K562 (cell line): ENCODE measurements around the gene CYP4F11. TPM values are rescaled to one million over a fixed set of nuclear protein-coding genes. Genes with fewer than 3 reads are reported as not detected.
A peak's percentile ranks its signal among the peaks of the same experiment; 100 is the strongest.

ENCODE experiments used
- ATAC-seq: fragments of 200-7000 bp; cut with Tn5 transposase; 3 replicates; pipeline ENCODE4 v1.9.1; 2020; ENCODE audit warnings: moderate library complexity
- BruUV-seq: library from RNA; stranded (reverse); fragments of 400-500 nt; replicated peaks from 2 replicates; lab custom pipeline; 2021; lab: Mats Ljungman, UMichigan
- CTCF ChIA-PET: fragments of 300-600 bp; formaldehyde crosslinking; extraction: SDS; loops from one replicate; lab custom pipeline; 2021; ENCODE audit warnings: low intra/inter-chr PET ratio; lab: Yijun Ruan, JAX
- POLR2A ChIA-PET: fragments of 300-600, 350-650 bp; sonication (Branson Sonifier 250); formaldehyde crosslinking; extraction: SDS; loops from one replicate; lab custom pipeline; 2021; ENCODE audit warnings: antibody characterized with exemption, inconsistent platforms; lab: Yijun Ruan, JAX
- DNase-seq, 4 experiments: peaks; one replicate each; pipeline versions ENCODE4 v3.0.0 to v3.0.0-alpha.2; 2011 to 2018; ENCODE audit warnings: low spot score in 3 of 4, mixed read lengths in 3 of 4; ENCODE audit errors: extremely low read depth in 1 of 4
- FAIRE-seq: peaks from 2 replicates; lab custom pipeline; 2011; peaks lifted over from hg19 to GRCh38; lab: Jason Lieb, UNC
- H2AFZ ChIP-seq: 2 replicates; pipeline ENCODE4 v1.6.0; 2011; ENCODE audit warnings: low read depth, low read length, control low read depth, inconsistent platforms
- H3K27ac ChIP-seq: fragments of 200-600 bp; 3 replicates; pipeline ENCODE4 v1.8.0; 2011; ENCODE audit warnings: low read depth, mild to moderate bottlenecking, control low read depth, inconsistent platforms, low read length, moderate library complexity, mixed read lengths; ENCODE audit errors: extremely low read depth
- H3K27me3 ChIP-seq, 2 experiments: fragments of 300-600 bp in 1 of 2; 2 replicates in 1 of 2; 3 replicates in 1 of 2; pipeline versions ENCODE4 v1.6.0 to v1.8.0; 2011; ENCODE audit warnings: inconsistent platforms in 2 of 2, low read length in 2 of 2, mild to moderate bottlenecking in 1 of 2, mixed read lengths in 1 of 2, moderate library complexity in 1 of 2; ENCODE audit not compliant: control insufficient read depth in 2 of 2, insufficient read depth in 2 of 2
- H3K36me3 ChIP-seq: fragments of 300-600 bp; 3 replicates; pipeline ENCODE4 v1.8.0; 2011; ENCODE audit warnings: mild to moderate bottlenecking, low read length, inconsistent platforms; ENCODE audit not compliant: control insufficient read depth, insufficient read depth
- H3K4me1 ChIP-seq, 2 experiments: fragments of 200-600 bp in 1 of 2; replicated peaks in 1 of 2; 2 replicates in 1 of 2; 3 replicates in 1 of 2; pipeline versions ENCODE4 v1.5.1 to v1.8.0; 2011; ENCODE audit warnings: inconsistent platforms in 2 of 2, low read length in 2 of 2, mild to moderate bottlenecking in 1 of 2, mixed read lengths in 1 of 2, moderate library complexity in 1 of 2; ENCODE audit not compliant: control insufficient read depth in 2 of 2, insufficient read depth in 2 of 2
- H3K4me2 ChIP-seq: 2 replicates; pipeline ENCODE4 v1.6.1; 2011; ENCODE audit warnings: low read length, control low read depth, inconsistent platforms, mixed read lengths; ENCODE audit not compliant: insufficient read depth
- H3K4me3 ChIP-seq: fragments of 200-600 bp; sonication (generic), shearing (Covaris generic); 2 replicates; pipeline ENCODE4 v1.5.1; 2016; ENCODE audit warnings: control low read depth, inconsistent platforms
- H3K79me2 ChIP-seq: fragments of 200-600 bp; 3 replicates; pipeline ENCODE4 v1.8.0; 2011; ENCODE audit warnings: low read length, inconsistent platforms; ENCODE audit not compliant: control insufficient read depth, insufficient read depth
- H3K9ac ChIP-seq, 2 experiments: 2 replicates each; pipeline versions ENCODE4 v1.6.0 to v1.6.1; 2011; ENCODE audit warnings: low read depth in 2 of 2, low read length in 2 of 2, control low read depth in 1 of 2, inconsistent platforms in 1 of 2, mild to moderate bottlenecking in 1 of 2, mixed read lengths in 1 of 2; ENCODE audit not compliant: insufficient read depth in 1 of 2
- H3K9me1 ChIP-seq: one replicate; pipeline ENCODE4 v1.6.0; 2011; ENCODE audit warnings: inconsistent platforms, mild to moderate bottlenecking, low read length, moderate library complexity; ENCODE audit not compliant: control insufficient read depth, insufficient read depth
- H3K9me3 ChIP-seq: replicated peaks from 2 replicates; pipeline ENCODE4 v1.5.1; 2011; ENCODE audit warnings: low read depth, low read length, inconsistent platforms; ENCODE audit not compliant: control insufficient read depth, insufficient read depth
- H4K20me1 ChIP-seq: replicated peaks from 2 replicates; pipeline ENCODE4 v1.6.1; 2011; ENCODE audit warnings: low read length, inconsistent platforms, mixed read lengths; ENCODE audit not compliant: control insufficient read depth, insufficient read depth
- ARID1B ChIP-seq: fragments of 450-650 bp; IDR thresholded peaks from 2 replicates; pipeline ENCODE4 v1.6.1; 2016; ENCODE audit warnings: antibody characterized with exemption, mild to moderate bottlenecking, inconsistent platforms
- DPF2 ChIP-seq: fragments of 450-650 bp; IDR thresholded peaks from 2 replicates; pipeline ENCODE4 v1.6.1; 2016
- EGR1 ChIP-seq: fragments of 450-650 bp; conservative IDR thresholded peaks from 2 replicates; pipeline ENCODE4 v1.6.1; 2017; ENCODE audit warnings: mild to moderate bottlenecking
- FOSL1 ChIP-seq: fragments of 200-800 bp; sonication (Bioruptor generic); conservative IDR thresholded peaks from 2 replicates; pipeline ENCODE4 v1.6.1; 2016; ENCODE audit warnings: missing genetic modification characterization, missing compliant biosample characterization
- JUND ChIP-seq, 2 experiments: IDR thresholded peaks; 2 replicates in 1 of 2; 3 replicates in 1 of 2; pipeline ENCODE4 v1.6.1; 2011; ENCODE audit warnings: borderline replicate concordance in 2 of 2, low read depth in 2 of 2, low read length in 2 of 2, improper control_type of control experiment in 1 of 2, missing biosample characterization in 1 of 2, missing genetic modification characterization in 1 of 2, missing genetic modification reagents in 1 of 2
- NCOA4 ChIP-seq: fragments of 450-650 bp; IDR thresholded peaks from 2 replicates; pipeline ENCODE4 v1.6.1; 2018; ENCODE audit warnings: mild to moderate bottlenecking; ENCODE audit not compliant: partially characterized antibody
- NFE2 ChIP-seq: IDR thresholded peaks from 2 replicates; pipeline ENCODE4 v1.6.1; 2014; ENCODE audit warnings: antibody characterized with exemption, low read depth
- NRF1 ChIP-seq, 2 experiments: fragments of 450-650 bp; IDR thresholded peaks in 1 of 2; conservative IDR thresholded peaks in 1 of 2; 2 replicates each; pipeline ENCODE4 v1.6.1; 2014; ENCODE audit warnings: mild to moderate bottlenecking in 2 of 2
- RCOR1 ChIP-seq, 2 experiments: IDR thresholded peaks; 2 replicates each; pipeline ENCODE4 v1.6.1; 2012; ENCODE audit warnings: low read depth in 2 of 2, low read length in 2 of 2, borderline replicate concordance in 1 of 2, improper control_type of control experiment in 1 of 2
- RFX1 ChIP-seq: fragments of 450-650 bp; IDR thresholded peaks from 2 replicates; pipeline ENCODE4 v1.6.1; 2016; ENCODE audit warnings: mild to moderate bottlenecking, moderate library complexity
- TAF15 ChIP-seq: fragments of 200-400 bp; formaldehyde crosslinking; IDR thresholded peaks from 2 replicates; pipeline ENCODE4 v1.6.1; 2017; ENCODE audit warnings: mild to moderate bottlenecking, low read depth, low read length, moderate library complexity
- ZNF518B ChIP-seq: fragments of 250-450 bp; sonication (Bioruptor Pico); IDR thresholded peaks from 2 replicates; pipeline ENCODE4 v1.5.0; 2021; ENCODE audit warnings: mild to moderate bottlenecking, moderate library complexity
- WGBS: fragments of 100-300 bp; shearing (Covaris generic); methylation state at CpG from one replicate; pipeline ENCODE4 v1.1.6; 2016; ENCODE audit warnings: low coverage, mixed read lengths; ENCODE audit not compliant: insufficient coverage; ENCODE audit errors: missing lambda C conversion rate; 5-methylcytosine and 5-hydroxymethylcytosine counted together
- in situ Hi-C: fragments of 300-500 bp; cut with MboI; formaldehyde crosslinking; loops from 4 replicates; pipeline ENCODE4 v1.15.0; 2018; ENCODE audit warnings: inconsistent platforms, mixed read lengths
- intact Hi-C: fragments of 100-400 bp; cut with micrococcal nuclease; formaldehyde crosslinking; loops from 2 replicates; pipeline ENCODE4 v1.14.2; 2022
- polyA plus RNA-seq, 8 experiments: library from polyadenylated mRNA; depleted of rRNA in 4 of 8; stranded (reverse) in 5 of 8; unstranded in 3 of 8; fragments of >200 nt; fragmentation: Nextera tagmentation in 2 of 8; fragmentation: Illumina TruSeq in 1 of 8; extraction: Ambion mirVana in 2 of 8; extraction: Trizol in 1 of 8; gene quantifications; 2 replicates each; pipeline versions ENCODE4 v1.2.1 to v1.2.3, GENCODE V29; 2011 to 2014; ENCODE audit warnings: inconsistent platforms in 1 of 8, missing spikeins in 1 of 8
- total RNA-seq, 7 experiments: library from RNA; depleted of rRNA in 6 of 7; stranded (reverse); fragments of >200 nt in 6 of 7; fragmentation: Illumina TruSeq in 2 of 7; extraction: Trizol in 2 of 7; gene quantifications; 2 replicates each; pipeline versions ENCODE4 v1.2.1 to v1.2.3, GENCODE V29; 2011 to 2021; ENCODE audit warnings: low replicate concordance in 1 of 7
- TF ChIP-seq, protein P1 (sequence below): sonication (generic); formaldehyde crosslinking; IDR thresholded peaks from 2 replicates; pipeline ENCODE4 v1.8.0; 2023; ENCODE audit warnings: missing genetic modification reagents, mild to moderate bottlenecking, borderline replicate concordance

CYP4F11 gene
- total and polyA plus RNA-seq, 9 of the 15 experiments (the other 6 are each of a cell fraction or from before 2014, with no cell fraction given): 0.03 TPM; not detected in 8

DNA sequence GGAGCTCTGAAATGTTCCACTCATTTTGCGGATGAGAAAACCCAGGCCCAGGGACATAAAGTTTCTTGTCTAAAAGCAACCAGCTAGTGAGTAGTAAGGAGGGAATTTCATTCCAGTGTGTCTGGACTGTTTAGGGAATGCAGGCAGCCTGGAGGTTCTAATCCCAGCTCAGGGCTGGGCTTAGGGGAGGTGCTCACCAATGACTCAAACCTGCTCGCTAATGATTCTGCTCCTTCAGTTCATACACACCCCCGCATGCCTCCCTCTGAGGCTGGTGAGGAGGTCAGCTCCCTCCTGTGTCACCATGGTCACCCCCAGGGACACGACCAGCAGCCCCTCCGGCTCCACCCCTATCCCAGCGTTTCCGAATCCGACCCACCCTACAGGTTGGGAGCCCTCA lies 71.1 kb downstream of the CYP4F11 start:
- ChIA-PET POLR2A (interaction anchor here (0.7 kb wide), 1 partner anchor 33 kb away, joined by 3 read pairs; no protein-coding TSS in a partner anchor), CTCF (no interaction called here)
- in situ Hi-C loops (no loop called here), intact Hi-C loops (loop anchor here (10.0 kb wide), 1 partner anchor 228 kb away; no protein-coding TSS in a partner anchor)
- H3K9me3 ChIP-seq: no peaks in the 10 kb centered on the region
- ATAC-seq (peak; percentile 81), FAIRE-seq (peak; percentile 26), DNase-seq (peak; percentile 47 to 65 (median 54))
- H4K20me1 ChIP-seq: no peaks in the 10 kb centered on the region
- WGBS: 24% methylated on average over 8 of the region's 8 CpGs
- peaks cover 9 to 24% of the 10 kb centered on the region in 2 experiments for H3K4me1 ChIP-seq
- H3K79me2 ChIP-seq: no peaks in the 10 kb centered on the region
- H3K4me3 ChIP-seq: no peak overlapping the region
- no peak overlapping the region for H3K4me2 ChIP-seq
- H3K36me3 ChIP-seq: no peaks in the 10 kb centered on the region
- no peak overlapping the region for H3K27ac ChIP-seq
- peak overlapping the region; percentile 22; the same call in 1 of the 2 replicates for H2AFZ ChIP-seq
- H3K27me3 ChIP-seq: 0 out of 5 replicates have a peak, but pooled peaks cover 0 to under 1% of the 10 kb centered on the region in 2 experiments
- no peaks in the 10 kb centered on the region for H3K9me1 ChIP-seq
- peak overlapping the region in 1 of 2 experiments; percentile 20; a peak in 1 of 4 replicates for H3K9ac ChIP-seq
- no TSS peak for BruUV-seq
- TF ChIP-seq DPF2 (0 out of 2 replicates have a peak, but pooled peaks have one; percentile 21), JUND (IDR thresholded peaks at IDR 0.05; ENCODE audit: borderline replicate concordance, low read depth, low read length) (peak; percentile 62), JUND (tag; IDR thresholded peaks at IDR 0.05; ENCODE audit: borderline replicate concordance, low read depth, low read length) (peak; percentile 44; the same call in 1 of the 3 replicates), NCOA4 (no peak), FOSL1 (tag) (peak; percentile 52; the same call in 1 of the 2 replicates), NFE2 (0 out of 2 replicates have a peak, but pooled peaks have one; percentile 33), EGR1 (peak; percentile 87), NRF1 (conservative IDR thresholded peaks at IDR 0.05 in 1 of 2, IDR thresholded peaks at IDR 0.05 in 1 of 2) (peak; percentile 23 to 38; a peak in 1 of 4 replicates), TAF15 (no peak), ARID1B (peak; percentile 44; the same call in 1 of the 2 replicates), RCOR1 (IDR thresholded peaks at IDR 0.05; ENCODE audit: borderline replicate concordance in 1 of 2, low read depth in 2 of 2, low read length in 2 of 2) (0 out of 4 replicates have a peak, but pooled peaks of 1 of the 2 experiments have one; percentile 9), RFX1 (peak; percentile 56), ZNF518B (CRISPR knock-in tag) (no peak)
- TF ChIP-seq, protein P1, sequence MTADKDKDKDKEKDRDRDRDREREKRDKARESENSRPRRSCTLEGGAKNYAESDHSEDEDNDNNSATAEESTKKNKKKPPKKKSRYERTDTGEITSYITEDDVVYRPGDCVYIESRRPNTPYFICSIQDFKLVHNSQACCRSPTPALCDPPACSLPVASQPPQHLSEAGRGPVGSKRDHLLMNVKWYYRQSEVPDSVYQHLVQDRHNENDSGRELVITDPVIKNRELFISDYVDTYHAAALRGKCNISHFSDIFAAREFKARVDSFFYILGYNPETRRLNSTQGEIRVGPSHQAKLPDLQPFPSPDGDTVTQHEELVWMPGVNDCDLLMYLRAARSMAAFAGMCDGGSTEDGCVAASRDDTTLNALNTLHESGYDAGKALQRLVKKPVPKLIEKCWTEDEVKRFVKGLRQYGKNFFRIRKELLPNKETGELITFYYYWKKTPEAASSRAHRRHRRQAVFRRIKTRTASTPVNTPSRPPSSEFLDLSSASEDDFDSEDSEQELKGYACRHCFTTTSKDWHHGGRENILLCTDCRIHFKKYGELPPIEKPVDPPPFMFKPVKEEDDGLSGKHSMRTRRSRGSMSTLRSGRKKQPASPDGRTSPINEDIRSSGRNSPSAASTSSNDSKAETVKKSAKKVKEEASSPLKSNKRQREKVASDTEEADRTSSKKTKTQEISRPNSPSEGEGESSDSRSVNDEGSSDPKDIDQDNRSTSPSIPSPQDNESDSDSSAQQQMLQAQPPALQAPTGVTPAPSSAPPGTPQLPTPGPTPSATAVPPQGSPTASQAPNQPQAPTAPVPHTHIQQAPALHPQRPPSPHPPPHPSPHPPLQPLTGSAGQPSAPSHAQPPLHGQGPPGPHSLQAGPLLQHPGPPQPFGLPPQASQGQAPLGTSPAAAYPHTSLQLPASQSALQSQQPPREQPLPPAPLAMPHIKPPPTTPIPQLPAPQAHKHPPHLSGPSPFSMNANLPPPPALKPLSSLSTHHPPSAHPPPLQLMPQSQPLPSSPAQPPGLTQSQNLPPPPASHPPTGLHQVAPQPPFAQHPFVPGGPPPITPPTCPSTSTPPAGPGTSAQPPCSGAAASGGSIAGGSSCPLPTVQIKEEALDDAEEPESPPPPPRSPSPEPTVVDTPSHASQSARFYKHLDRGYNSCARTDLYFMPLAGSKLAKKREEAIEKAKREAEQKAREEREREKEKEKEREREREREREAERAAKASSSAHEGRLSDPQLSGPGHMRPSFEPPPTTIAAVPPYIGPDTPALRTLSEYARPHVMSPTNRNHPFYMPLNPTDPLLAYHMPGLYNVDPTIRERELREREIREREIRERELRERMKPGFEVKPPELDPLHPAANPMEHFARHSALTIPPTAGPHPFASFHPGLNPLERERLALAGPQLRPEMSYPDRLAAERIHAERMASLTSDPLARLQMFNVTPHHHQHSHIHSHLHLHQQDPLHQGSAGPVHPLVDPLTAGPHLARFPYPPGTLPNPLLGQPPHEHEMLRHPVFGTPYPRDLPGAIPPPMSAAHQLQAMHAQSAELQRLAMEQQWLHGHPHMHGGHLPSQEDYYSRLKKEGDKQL (CRISPR knock-in tag): no peak
